GM12873 (cell line): ENCODE results near the gene MST1.

ENCODE experiments used
- CTCF ChIP-seq: IDR thresholded peaks from 2 replicates; pipeline ENCODE4 v1.5.1; 2012; ENCODE audit warnings: low read depth, mild to moderate bottlenecking, moderate library complexity, low read length, control low read depth; ENCODE audit not compliant: insufficient read depth; ENCODE audit errors: missing control alignments

Gene MST1

GRCh38 chr3:49673715-49674496 is 15.4 kb downstream of the MST1 start, which contains the start of gene APEH:
APEH (plus strand) TSS chr3:49674351; CDS start chr3:49674402, 51 bp downstream.
- TF ChIP-seq CTCF, result no peak

DNA sequence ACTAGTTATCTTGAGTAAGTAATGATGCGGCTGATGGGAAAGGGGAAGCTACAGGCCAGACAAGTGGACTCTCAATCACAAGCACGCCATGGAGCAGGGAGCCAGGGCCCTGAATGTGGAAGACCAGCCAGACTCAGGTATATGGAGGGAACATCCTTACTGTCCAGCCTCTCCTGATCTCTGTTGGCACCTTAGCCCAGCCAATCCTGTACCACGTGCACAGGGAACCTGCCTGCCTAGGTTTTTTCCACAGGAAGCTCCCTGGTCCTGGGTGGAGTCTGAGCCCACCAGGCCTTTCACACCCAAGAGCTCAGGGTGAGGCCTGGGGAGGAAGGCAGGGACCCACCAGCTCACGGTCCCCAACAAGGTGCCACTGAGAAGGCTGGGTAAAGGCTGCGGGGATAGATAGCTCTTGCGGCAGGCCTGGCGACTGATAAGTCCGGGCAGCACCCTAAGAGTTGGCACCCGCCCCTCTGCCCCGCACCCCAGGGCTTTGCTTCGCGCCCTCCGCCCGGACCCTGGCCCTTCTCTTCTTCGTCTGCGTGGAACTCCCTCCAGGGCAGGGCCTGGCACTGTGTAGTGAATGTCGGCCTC is 16.1 kb downstream of the MST1 start:
- no peak for TF ChIP-seq CTCF

- peak; percentile 94 for TF ChIP-seq CTCF
Measured at GRCh38 chr3:49671291-49672288, 17.7 kb downstream of the MST1 start.

GRCh38 chr3:49670940-49671290 is 18.4 kb downstream of the MST1 start:
- no peak for TF ChIP-seq CTCF

DNA sequence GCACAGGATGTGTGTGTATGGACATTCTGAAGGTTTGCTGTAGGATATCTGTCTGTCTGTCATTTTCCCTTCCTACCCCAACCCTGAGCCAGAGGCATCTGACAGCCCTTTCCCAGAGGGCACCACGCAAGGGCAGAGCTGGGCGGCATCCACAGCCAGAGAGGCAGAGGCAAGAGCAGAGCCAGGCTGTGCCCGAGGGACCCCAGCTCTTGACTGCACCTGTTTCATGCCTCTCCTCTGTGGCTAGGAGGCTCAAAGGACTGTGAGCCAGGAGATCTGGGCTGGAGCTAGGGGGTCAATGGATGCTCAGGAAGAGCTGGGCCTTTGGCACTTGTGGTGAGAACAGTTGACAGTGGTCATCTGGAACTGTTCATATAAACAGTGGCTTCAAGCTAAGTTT is 19.9 kb downstream of the MST1 start:
- no peak for TF ChIP-seq CTCF

GRCh38 chr3:49668861-49669260 is 20.4 kb downstream of the MST1 start:
- no peak for TF ChIP-seq CTCF

- TF ChIP-seq CTCF, result no peak
Measured at GRCh38 chr3:49668414-49668797, 20.9 kb downstream of the MST1 start.
